Activated CD4-positive, alpha-beta T cell treated with anti-CD3 and anti-CD28 coated beads for 48 hours (primary cell): ENCODE results near the gene CREB3L1.

ENCODE experiments used
- DNase-seq: peaks from one replicate; pipeline ENCODE4 v3.0.0-alpha.2; 2020

The CREB3L1 gene

GRCh38 chr11:46331282-46331984 lies 54.0 kb downstream of the CREB3L1 start:
- peak; percentile 64 for DNase-seq

GRCh38 chr11:46332093-46332567 lies 54.7 kb downstream of the CREB3L1 start:
- DNase-seq: no peak

GRCh38 chr11:46332568-46333393 lies 55.3 kb downstream of the CREB3L1 start:
- peak; percentile 61 for DNase-seq

GRCh38 chr11:46333394-46333947 lies 56.0 kb downstream of the CREB3L1 start:
- peak; percentile 39 for DNase-seq

GRCh38 chr11:46334211-46334610 lies 56.7 kb downstream of the CREB3L1 start:
- DNase-seq: no peak

GRCh38 chr11:46335271-46335670 lies 57.8 kb downstream of the CREB3L1 start:
- DNase-seq: no peak

GRCh38 chr11:46335890-46336562 lies 58.6 kb downstream of the CREB3L1 start:
- DNase-seq: no peak

- peak; percentile 47 for DNase-seq
Observed at GRCh38 chr11:46336563-46337180, 59.2 kb downstream of the CREB3L1 start.

- no peak for DNase-seq
Observed at GRCh38 chr11:46337626-46338345, 60.3 kb downstream of the CREB3L1 start.

- no peak for DNase-seq
Observed at GRCh38 chr11:46338636-46338987, 61.1 kb downstream of the CREB3L1 start.

GRCh38 chr11:46338988-46339666 lies 61.7 kb downstream of the CREB3L1 start:
- DNase-seq: no peak

- DNase-seq: no peak
Observed at GRCh38 chr11:46339816-46340215, 62.4 kb downstream of the CREB3L1 start.

GRCh38 chr11:46341454-46341853 lies 64.0 kb downstream of the CREB3L1 start:
- DNase-seq: no peak

- DNase-seq: no peak
Observed at GRCh38 chr11:46342239-46342638, 64.8 kb downstream of the CREB3L1 start.

GRCh38 chr11:46343520-46343919 lies 66.1 kb downstream of the CREB3L1 start:
- no peak for DNase-seq

- DNase-seq: peak; percentile 39
Observed at GRCh38 chr11:46345131-46345597, 67.7 kb downstream of the CREB3L1 start.

GRCh38 chr11:46345881-46346484 lies 68.5 kb downstream of the CREB3L1 start:
- peak; percentile 59 for DNase-seq

- DNase-seq: peak; percentile 90
Observed at GRCh38 chr11:46346886-46347636, 69.6 kb downstream of the CREB3L1 start, which contains the start of gene DGKZ. TSS of gene DGKZ (plus strand) at chr11:46347463. CDS start at chr11:46347660, 197 bp downstream.

- DNase-seq: peak; percentile 38
Observed at GRCh38 chr11:46347637-46348311, 70.3 kb downstream of the CREB3L1 start.
